NCI-H345 (cell line): ENCODE results near the gene RAMACL.
"Not testable (repeated sequence)": the region's sequence is repeated elsewhere in the genome, so short reads cannot be mapped to it uniquely, and the experiment has no call there.

Experiments used
- DNase-seq: peaks from one replicate; lab custom pipeline; 2025; lab: John Stamatoyannopoulos, UW

The RAMACL gene

GRCh38 chr6:166556863-166557322 is 29.6 kb downstream of the RAMACL start:
- no peak for DNase-seq

GRCh38 chr6:166556336-166556735 is 30.1 kb downstream of the RAMACL start:
- no peak for DNase-seq

- no peak for DNase-seq
Measured at GRCh38 chr6:166555086-166555485, 31.4 kb downstream of the RAMACL start.

- no peak for DNase-seq
Measured at GRCh38 chr6:166554316-166554715, 32.2 kb downstream of the RAMACL start.

- DNase-seq: no peak
Measured at GRCh38 chr6:166553563-166554271, 32.8 kb downstream of the RAMACL start.

- DNase-seq: no peak
Measured at GRCh38 chr6:166552600-166552999, 33.9 kb downstream of the RAMACL start.

GRCh38 chr6:166551754-166552495 is 34.6 kb downstream of the RAMACL start:
- no peak for DNase-seq

GRCh38 chr6:166546653-166547052 is 39.8 kb downstream of the RAMACL start:
- no peak for DNase-seq

- DNase-seq: no peak
Measured at GRCh38 chr6:166545156-166546034, 41.1 kb downstream of the RAMACL start.

GRCh38 chr6:166544296-166544605 is 42.2 kb downstream of the RAMACL start:
- DNase-seq: no peak

GRCh38 chr6:166543603-166544295 is 42.7 kb downstream of the RAMACL start:
- DNase-seq: no peak

GRCh38 chr6:166542580-166542912 is 43.9 kb downstream of the RAMACL start:
- no peak for DNase-seq

- DNase-seq: no peak
Measured at GRCh38 chr6:166541876-166542579, 44.5 kb downstream of the RAMACL start.

GRCh38 chr6:166541366-166541765 is 45.1 kb downstream of the RAMACL start:
- no peak for DNase-seq

GRCh38 chr6:166540631-166541331 is 45.7 kb downstream of the RAMACL start:
- DNase-seq: no peak

GRCh38 chr6:166539543-166539942 is 46.9 kb downstream of the RAMACL start:
- DNase-seq: no peak

GRCh38 chr6:166539011-166539385 is 47.5 kb downstream of the RAMACL start:
- DNase-seq: not testable (repeated sequence)

- DNase-seq: no peak
Measured at GRCh38 chr6:166538297-166539010, 48.0 kb downstream of the RAMACL start.

- DNase-seq: no peak
Measured at GRCh38 chr6:166534658-166535406, 51.6 kb downstream of the RAMACL start.
